Left lobe of liver (tissue), 1 donor: ENCODE results near the gene MAMDC4. TPM values are rescaled to one million over a fixed set of nuclear protein-coding genes. Genes with fewer than 3 reads are reported as not detected.

Experiments
- total RNA-seq: library from RNA; stranded (reverse); gene quantifications from one replicate; pipeline ENCODE4 v1.2.1, GENCODE V29; 2021
- donor health status: DM: no; HTN: yes; CAD: no.

MAMDC4 gene
- total RNA-seq, 1 donor from 2014 or later, result 28.6 TPM

Other genes starting within 250 kb of the MAMDC4 start
- 42.3 TPM for gene EGFL7, start 189.4 kb upstream of the MAMDC4 start, total RNA-seq
- gene AGPAT2, start 164.9 kb upstream of the MAMDC4 start, total RNA-seq, result 213 TPM
- gene DIPK1B, start 139.8 kb upstream of the MAMDC4 start, total RNA-seq, result 3.0 TPM
- gene LCN10, start 109.4 kb upstream of the MAMDC4 start, total RNA-seq, result 0.15 TPM
- not detected for gene LCN6, start 103.8 kb upstream of the MAMDC4 start, total RNA-seq
- gene LCN8, start 94.1 kb upstream of the MAMDC4 start, total RNA-seq, result not detected
- gene LCN15, start 87.8 kb upstream of the MAMDC4 start, total RNA-seq, result not detected
- gene TMEM141, start 61.0 kb upstream of the MAMDC4 start, total RNA-seq, result 55.1 TPM
- gene CCDC183, start 56.0 kb upstream of the MAMDC4 start, total RNA-seq, result 0.75 TPM
- gene RABL6, start 44.4 kb upstream of the MAMDC4 start, total RNA-seq, result 18.4 TPM
- 4.1 TPM for gene AJM1, start 9.9 kb upstream of the MAMDC4 start, total RNA-seq
- gene PHPT1, start 2.9 kb upstream of the MAMDC4 start, total RNA-seq, result 58.2 TPM
- gene EDF1, start 14.0 kb downstream of the MAMDC4 start, total RNA-seq, result 232 TPM
- 7.4 TPM for gene TRAF2, start 34.2 kb downstream of the MAMDC4 start, total RNA-seq
- 112 TPM for gene FBXW5, start 92.4 kb downstream of the MAMDC4 start, total RNA-seq
- gene C8G, start 92.9 kb downstream of the MAMDC4 start, total RNA-seq, result 411 TPM
- gene LCN12, start 99.9 kb downstream of the MAMDC4 start, total RNA-seq, result 30.3 TPM
- 5.2 TPM for gene PTGDS, start 125.2 kb downstream of the MAMDC4 start, total RNA-seq
- gene LCNL1, start 130.6 kb downstream of the MAMDC4 start, total RNA-seq, result not detected
- 27.3 TPM for gene PAXX, start 140.1 kb downstream of the MAMDC4 start, total RNA-seq
- not detected for gene CLIC3, start 144.2 kb downstream of the MAMDC4 start, total RNA-seq
- gene ABCA2, start 175.9 kb downstream of the MAMDC4 start, total RNA-seq, result 61.2 TPM
- 0.08 TPM for gene FUT7, start 179.7 kb downstream of the MAMDC4 start, total RNA-seq
- gene NPDC1, start 193.8 kb downstream of the MAMDC4 start, total RNA-seq, result 16.6 TPM
- gene ENTPD2, start 201.7 kb downstream of the MAMDC4 start, total RNA-seq, result 1.7 TPM
- gene SAPCD2, start 218.2 kb downstream of the MAMDC4 start, total RNA-seq, result 0.15 TPM
- 1.8 TPM for gene UAP1L1, start 225.2 kb downstream of the MAMDC4 start, total RNA-seq
- gene MAN1B1, start 234.6 kb downstream of the MAMDC4 start, total RNA-seq, result 27.4 TPM